ENCODE results near the gene DSE.

DSE gene

GRCh38 chr6:116399287-116399686 lies 28.5 kb downstream of the DSE start:
- no peak for DNase-seq
- no peaks in the 10 kb centered on the region for H3K4me1 ChIP-seq
- no peak overlapping the region for H3K4me3 ChIP-seq (ENCODE audit: low read depth, low read length)
- TF ChIP-seq CTCF (IDR thresholded peaks at IDR 0.05; ENCODE audit: low read depth, low read length): no peak
- H3K9me3 ChIP-seq: no peaks in the 10 kb centered on the region
- H3K36me3 ChIP-seq: no peaks in the 10 kb centered on the region
- H3K27me3 ChIP-seq: no peaks in the 10 kb centered on the region

- H3K9me3 ChIP-seq: no peaks in the 10 kb centered on the region
- H3K4me1 ChIP-seq: no peaks in the 10 kb centered on the region
- no peak overlapping the region for H3K4me3 ChIP-seq (ENCODE audit: low read depth, low read length)
- no peaks in the 10 kb centered on the region for H3K36me3 ChIP-seq
- no peak for TF ChIP-seq CTCF (IDR thresholded peaks at IDR 0.05; ENCODE audit: low read depth, low read length)
- no peak for DNase-seq
- no peaks in the 10 kb centered on the region for H3K27me3 ChIP-seq
Measured at GRCh38 chr6:116400328-116400727, 29.6 kb downstream of the DSE start.

GRCh38 chr6:116402108-116402937 lies 31.6 kb downstream of the DSE start:
- H3K4me3 ChIP-seq (ENCODE audit: low read depth, low read length): no peak overlapping the region
- H3K27me3 ChIP-seq: no peaks in the 10 kb centered on the region
- no peaks in the 10 kb centered on the region for H3K4me1 ChIP-seq
- no peaks in the 10 kb centered on the region for H3K9me3 ChIP-seq
- no peaks in the 10 kb centered on the region for H3K36me3 ChIP-seq
- no peak for TF ChIP-seq CTCF (IDR thresholded peaks at IDR 0.05; ENCODE audit: low read depth, low read length)
- no peak for DNase-seq

GRCh38 chr6:116403205-116403604 lies 32.5 kb downstream of the DSE start:
- H3K9me3 ChIP-seq: no peaks in the 10 kb centered on the region
- no peaks in the 10 kb centered on the region for H3K36me3 ChIP-seq
- DNase-seq: no peak
- no peaks in the 10 kb centered on the region for H3K4me1 ChIP-seq
- H3K4me3 ChIP-seq (ENCODE audit: low read depth, low read length): no peak overlapping the region
- no peaks in the 10 kb centered on the region for H3K27me3 ChIP-seq
- no peak for TF ChIP-seq CTCF (IDR thresholded peaks at IDR 0.05; ENCODE audit: low read depth, low read length)

GRCh38 chr6:116404696-116405095 lies 33.9 kb downstream of the DSE start:
- no peak for DNase-seq
- H3K27me3 ChIP-seq: no peaks in the 10 kb centered on the region
- TF ChIP-seq CTCF (IDR thresholded peaks at IDR 0.05; ENCODE audit: low read depth, low read length): no peak
- H3K4me3 ChIP-seq (ENCODE audit: low read depth, low read length): no peak overlapping the region
- H3K9me3 ChIP-seq: no peaks in the 10 kb centered on the region
- no peaks in the 10 kb centered on the region for H3K4me1 ChIP-seq
- H3K36me3 ChIP-seq: no peaks in the 10 kb centered on the region

GRCh38 chr6:116405138-116405537 lies 34.4 kb downstream of the DSE start:
- H3K4me1 ChIP-seq: no peaks in the 10 kb centered on the region
- no peak overlapping the region for H3K4me3 ChIP-seq (ENCODE audit: low read depth, low read length)
- no peaks in the 10 kb centered on the region for H3K9me3 ChIP-seq
- no peak for DNase-seq
- no peak for TF ChIP-seq CTCF (IDR thresholded peaks at IDR 0.05; ENCODE audit: low read depth, low read length)
- no peaks in the 10 kb centered on the region for H3K27me3 ChIP-seq
- no peaks in the 10 kb centered on the region for H3K36me3 ChIP-seq
